ENCODE measurements around the gene NR3C2. TPM values are rescaled to one million over a fixed set of nuclear protein-coding genes. Genes with fewer than 3 reads are reported as not detected.

Gene NR3C2
- total and polyA plus RNA-seq, 4 donors = 2.8 to 43.9 (median 11.5) TPM

- no peaks in the 10 kb centered on the region for H3K9me3 ChIP-seq (ENCODE audit: control insufficient read depth in 4 of 4, insufficient read depth in 3 of 4, low read length in 3 of 4)
- H3K4me3 ChIP-seq = no peak overlapping the region
- no peak overlapping the region for H3K27ac ChIP-seq (ENCODE audit: low read depth in 1 of 2, low read length in 1 of 2)
- ATAC-seq (ENCODE audit: insufficient read depth, low FRiP score) = no peak
- TF ChIP-seq, protein P1, sequence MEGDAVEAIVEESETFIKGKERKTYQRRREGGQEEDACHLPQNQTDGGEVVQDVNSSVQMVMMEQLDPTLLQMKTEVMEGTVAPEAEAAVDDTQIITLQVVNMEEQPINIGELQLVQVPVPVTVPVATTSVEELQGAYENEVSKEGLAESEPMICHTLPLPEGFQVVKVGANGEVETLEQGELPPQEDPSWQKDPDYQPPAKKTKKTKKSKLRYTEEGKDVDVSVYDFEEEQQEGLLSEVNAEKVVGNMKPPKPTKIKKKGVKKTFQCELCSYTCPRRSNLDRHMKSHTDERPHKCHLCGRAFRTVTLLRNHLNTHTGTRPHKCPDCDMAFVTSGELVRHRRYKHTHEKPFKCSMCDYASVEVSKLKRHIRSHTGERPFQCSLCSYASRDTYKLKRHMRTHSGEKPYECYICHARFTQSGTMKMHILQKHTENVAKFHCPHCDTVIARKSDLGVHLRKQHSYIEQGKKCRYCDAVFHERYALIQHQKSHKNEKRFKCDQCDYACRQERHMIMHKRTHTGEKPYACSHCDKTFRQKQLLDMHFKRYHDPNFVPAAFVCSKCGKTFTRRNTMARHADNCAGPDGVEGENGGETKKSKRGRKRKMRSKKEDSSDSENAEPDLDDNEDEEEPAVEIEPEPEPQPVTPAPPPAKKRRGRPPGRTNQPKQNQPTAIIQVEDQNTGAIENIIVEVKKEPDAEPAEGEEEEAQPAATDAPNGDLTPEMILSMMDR (IDR thresholded peaks at IDR 0.05; ENCODE audit: control extremely low read depth, extremely low read depth) = no peak
- no peak overlapping the region for H3K9ac ChIP-seq (ENCODE audit: insufficient read depth in 1 of 2, low read length in 2 of 2)
- peaks cover 0 to 1% (median 0%) of the 10 kb centered on the region in 5 donors for H3K4me1 ChIP-seq (ENCODE audit: control insufficient read depth in 5 of 5, insufficient read depth in 5 of 5, low read length in 5 of 5)
- WGBS, 2 donors = 78 to 84% methylated on average over 4 of the region's 4 CpGs
- no peak for DNase-seq
- H3K36me3 ChIP-seq (ENCODE audit: control insufficient read depth in 4 of 4, insufficient read depth in 4 of 4, low read length in 4 of 4) = no peaks in the 10 kb centered on the region
- peaks cover 0 to 15% (median 0%) of the 10 kb centered on the region in 3 donors for H3K27me3 ChIP-seq (ENCODE audit: control insufficient read depth in 3 of 3, insufficient read depth in 3 of 3, low read length in 2 of 3)
These were observed 11.6 kb upstream of the NR3C2 start for GRCh38 chr4:148453833-148454232.

- WGBS, 2 donors = 65 to 74% methylated on average over 1 of the region's 1 CpG
- no peak overlapping the region for H3K4me3 ChIP-seq
- no peak overlapping the region for H3K27ac ChIP-seq (ENCODE audit: low read depth in 1 of 2, low read length in 1 of 2)
- TF ChIP-seq, protein P1 (IDR thresholded peaks at IDR 0.05; ENCODE audit: control extremely low read depth, extremely low read depth) = no peak
- H3K27me3 ChIP-seq (ENCODE audit: control insufficient read depth in 3 of 3, insufficient read depth in 3 of 3, low read length in 2 of 3) = peaks cover 0 to 17% (median 0%) of the 10 kb centered on the region in 3 donors
- ATAC-seq (ENCODE audit: insufficient read depth, low FRiP score) (no peak), DNase-seq (no peak)
- no peaks in the 10 kb centered on the region for H3K36me3 ChIP-seq (ENCODE audit: control insufficient read depth in 4 of 4, insufficient read depth in 4 of 4, low read length in 4 of 4)
- no peaks in the 10 kb centered on the region for H3K9me3 ChIP-seq (ENCODE audit: control insufficient read depth in 4 of 4, insufficient read depth in 3 of 4, low read length in 3 of 4)
- H3K4me1 ChIP-seq (ENCODE audit: control insufficient read depth in 5 of 5, insufficient read depth in 5 of 5, low read length in 5 of 5) = peaks cover 0 to 1% (median 0%) of the 10 kb centered on the region in 5 donors
- no peak overlapping the region for H3K9ac ChIP-seq (ENCODE audit: insufficient read depth in 1 of 2, low read length in 2 of 2)
These were observed 10.8 kb upstream of the NR3C2 start for GRCh38 chr4:148452970-148453369.

GRCh38 chr4:148449921-148450320 is 7.7 kb upstream of the NR3C2 start:
- H3K27me3 ChIP-seq (ENCODE audit: control insufficient read depth in 3 of 3, insufficient read depth in 3 of 3, low read length in 2 of 3) = peaks cover 0 to 33% (median 10%) of the 10 kb centered on the region in 3 donors
- H3K27ac ChIP-seq (ENCODE audit: low read depth in 1 of 2, low read length in 1 of 2) = no peak overlapping the region
- no peak overlapping the region for H3K4me3 ChIP-seq
- H3K4me1 ChIP-seq (ENCODE audit: control insufficient read depth in 5 of 5, insufficient read depth in 5 of 5, low read length in 5 of 5) = peaks cover 0 to 5% (median 0%) of the 10 kb centered on the region in 5 donors
- no peaks in the 10 kb centered on the region for H3K36me3 ChIP-seq (ENCODE audit: control insufficient read depth in 4 of 4, insufficient read depth in 4 of 4, low read length in 4 of 4)
- ATAC-seq (ENCODE audit: insufficient read depth, low FRiP score) (no peak), DNase-seq (no peak)
- H3K9me3 ChIP-seq (ENCODE audit: control insufficient read depth in 4 of 4, insufficient read depth in 3 of 4, low read length in 3 of 4) = no peaks in the 10 kb centered on the region
- TF ChIP-seq, protein P1 (IDR thresholded peaks at IDR 0.05; ENCODE audit: control extremely low read depth, extremely low read depth) = no peak
- 77 to 83% methylated on average over 2 of the region's 2 CpGs for WGBS, 2 donors
- no peak overlapping the region for H3K9ac ChIP-seq (ENCODE audit: insufficient read depth in 1 of 2, low read length in 2 of 2)

DNA sequence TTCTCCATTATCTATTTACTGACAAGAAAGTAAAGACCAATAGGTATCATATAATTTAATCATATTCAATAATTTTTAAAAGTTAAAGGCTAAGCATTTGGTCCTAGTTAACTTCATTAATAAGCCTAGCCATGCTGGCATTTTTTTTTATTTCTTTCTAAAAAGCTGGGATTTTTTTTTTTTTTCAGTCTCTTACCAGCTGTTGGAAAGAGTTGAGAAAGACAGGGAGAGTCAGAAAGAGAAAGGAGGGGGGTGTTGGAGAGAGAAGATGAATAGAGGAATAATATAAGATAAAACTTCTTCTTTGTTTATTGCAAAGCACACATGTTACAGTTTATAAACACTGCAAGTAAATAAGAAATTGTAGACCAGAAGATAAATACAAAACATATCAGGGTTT is 5.9 kb upstream of the NR3C2 start:
- Histone ChIP-seq H3K27ac (ENCODE audit: low read depth in 1 of 2, low read length in 1 of 2) (no peak overlapping the region), H3K4me1 (ENCODE audit: control insufficient read depth in 5 of 5, insufficient read depth in 5 of 5, low read length in 5 of 5) (peaks cover 0 to 15% (median 0%) of the 10 kb centered on the region in 5 donors), H3K4me3 (no peak overlapping the region), H3K9me3 (ENCODE audit: control insufficient read depth in 4 of 4, insufficient read depth in 3 of 4, low read length in 3 of 4) (no peaks in the 10 kb centered on the region), H3K27me3 (ENCODE audit: control insufficient read depth in 3 of 3, insufficient read depth in 3 of 3, low read length in 2 of 3) (peaks cover 0 to 34% (median 13%) of the 10 kb centered on the region in 3 donors), H3K36me3 (ENCODE audit: control insufficient read depth in 4 of 4, insufficient read depth in 4 of 4, low read length in 4 of 4) (no peaks in the 10 kb centered on the region), H3K9ac (ENCODE audit: insufficient read depth in 1 of 2, low read length in 2 of 2) (no peak overlapping the region)
- TF ChIP-seq, protein P1 (IDR thresholded peaks at IDR 0.05; ENCODE audit: control extremely low read depth, extremely low read depth) = no peak
- no peak for ATAC-seq (ENCODE audit: insufficient read depth, low FRiP score)
- no peak for DNase-seq

All from lung (tissue), 12 donors.